Measurements from ENCODE around the gene PSRC1. TPM values are rescaled to one million over a fixed set of nuclear protein-coding genes. Genes with fewer than 3 reads are reported as not detected.

The PSRC1 gene
- polyA plus RNA-seq, 1 experiment = 18.5 TPM

- POLR2A ChIA-PET = interaction anchor here (0.6 kb wide), 1 partner anchor 188 kb away, joined by 9 read pairs; no protein-coding TSS in a partner anchor
These were observed 20.5 kb downstream of the PSRC1 start for GRCh38 chr1:109262231-109263055.

GRCh38 chr1:109261578-109261977, 21.4 kb downstream of the PSRC1 start:
- Histone ChIP-seq H3K9me3 (ENCODE audit: control insufficient read depth, insufficient read depth, low read length) (no peaks in the 10 kb centered on the region; the same call in 1 of the 2 replicates), H3K27ac (ENCODE audit: low read depth, low read length) (no peak overlapping the region), H3K27me3 (ENCODE audit: control insufficient read depth, insufficient read depth, low read length) (no peaks in the 10 kb centered on the region), H3K4me3 (ENCODE audit: low read depth, low read length) (no peak overlapping the region)
- no peak for DNase-seq (ENCODE audit: low read depth, low spot score)
- CTCF ChIA-PET = interaction anchor here (0.6 kb wide), 1 partner anchor 160 kb away, joined by 3 read pairs; no protein-coding TSS in a partner anchor
- POLR2A ChIA-PET = no interaction called here
- no peak for TF ChIP-seq CTCF (IDR thresholded peaks at IDR 0.05; ENCODE audit: low read depth, low read length)

More at GRCh38 chr1:109262231-109263055, 20.5 kb downstream of the PSRC1 start:
- CTCF ChIA-PET = interaction anchor here (0.7 to 4.5 kb wide), 3 partner anchors 15 to 137 kb away, joined by 4 to 60 read pairs (median 21); partner anchors contain the start of gene SORT1
- H3K27ac ChIP-seq (ENCODE audit: low read depth, low read length) = no peak overlapping the region
- no peak overlapping the region for H3K4me3 ChIP-seq (ENCODE audit: low read depth, low read length)
- no peaks in the 10 kb centered on the region; the same call in 1 of the 2 replicates for H3K9me3 ChIP-seq (ENCODE audit: control insufficient read depth, insufficient read depth, low read length)
- DNase-seq (ENCODE audit: low read depth, low spot score) = no peak
- no peak for TF ChIP-seq CTCF (IDR thresholded peaks at IDR 0.05; ENCODE audit: low read depth, low read length)
- no peaks in the 10 kb centered on the region for H3K27me3 ChIP-seq (ENCODE audit: control insufficient read depth, insufficient read depth, low read length)

GRCh38 chr1:109261006-109261405, 21.9 kb downstream of the PSRC1 start:
- Histone ChIP-seq H3K27me3 (ENCODE audit: control insufficient read depth, insufficient read depth, low read length) (no peaks in the 10 kb centered on the region), H3K9me3 (ENCODE audit: control insufficient read depth, insufficient read depth, low read length) (no peaks in the 10 kb centered on the region; the same call in 1 of the 2 replicates), H3K4me3 (ENCODE audit: low read depth, low read length) (no peak overlapping the region), H3K27ac (ENCODE audit: low read depth, low read length) (no peak overlapping the region)
- CTCF ChIA-PET = interaction anchor here (0.6 kb wide), 1 partner anchor 160 kb away, joined by 3 read pairs; no protein-coding TSS in a partner anchor
- no peak for DNase-seq (ENCODE audit: low read depth, low spot score)
- TF ChIP-seq CTCF (IDR thresholded peaks at IDR 0.05; ENCODE audit: low read depth, low read length) = no peak
- POLR2A ChIA-PET = no interaction called here

- ChIA-PET POLR2A (no interaction called here), CTCF (interaction anchor here (1.2 kb wide), 1 partner anchor 272 kb away, joined by 4 read pairs; no protein-coding TSS in a partner anchor)
- no peak for DNase-seq (ENCODE audit: low read depth, low spot score)
- TF ChIP-seq CTCF (IDR thresholded peaks at IDR 0.05; ENCODE audit: low read depth, low read length) = no peak
- Histone ChIP-seq H3K27ac (ENCODE audit: low read depth, low read length) (no peak overlapping the region), H3K9me3 (ENCODE audit: control insufficient read depth, insufficient read depth, low read length) (no peaks in the 10 kb centered on the region; the same call in 1 of the 2 replicates), H3K27me3 (ENCODE audit: control insufficient read depth, insufficient read depth, low read length) (no peaks in the 10 kb centered on the region), H3K4me3 (ENCODE audit: low read depth, low read length) (no peak overlapping the region)
These were observed 23.0 kb downstream of the PSRC1 start for GRCh38 chr1:109259674-109260557.

Measured in AG04450 (cell line).